ENCODE data around the gene GEMIN7. TPM values are rescaled to one million over a fixed set of nuclear protein-coding genes. Genes with fewer than 3 reads are reported as not detected.

The GEMIN7 gene
- total and polyA plus RNA-seq, 4 donors, result 10.0 to 25.2 (median 19.4) TPM

- no peak for TF ChIP-seq EGR1 (IDR thresholded peaks at IDR 0.05; ENCODE audit: low read depth in 2 of 2)
- TF ChIP-seq MAX (IDR thresholded peaks at IDR 0.05), result no peak
- TF ChIP-seq NR2F2 (IDR thresholded peaks at IDR 0.05), result no peak
- TF ChIP-seq CTCF (IDR thresholded peaks at IDR 0.05; ENCODE audit: low read depth, low read length, missing input control), result no peak
Observed at GRCh38 chr19:45133661-45134060, 54.6 kb downstream of the GEMIN7 start (continued).

GRCh38 chr19:45135176-45135885, 56.3 kb downstream of the GEMIN7 start:
- TF ChIP-seq NR2F2 (IDR thresholded peaks at IDR 0.05), result no peak
- no peak for TF ChIP-seq FOXA2 (IDR thresholded peaks at IDR 0.05)
- TF ChIP-seq YY1 (IDR thresholded peaks at IDR 0.05), result no peak
- no peak for TF ChIP-seq REST (IDR thresholded peaks at IDR 0.05)
- TF ChIP-seq MAX (IDR thresholded peaks at IDR 0.05), result no peak
- no peak for TF ChIP-seq HNF4A (conservative IDR thresholded peaks at IDR 0.05)
- no peak for TF ChIP-seq EGR1 (IDR thresholded peaks at IDR 0.05; ENCODE audit: low read depth in 2 of 2)
- no peak for TF ChIP-seq SP1 (IDR thresholded peaks at IDR 0.05)
- TF ChIP-seq RXRA (IDR thresholded peaks at IDR 0.05), result no peak
- no peak for TF ChIP-seq JUND (IDR thresholded peaks at IDR 0.05)
- no peak for TF ChIP-seq FOXA1 (IDR thresholded peaks at IDR 0.05)
- no peak for TF ChIP-seq CTCF (IDR thresholded peaks at IDR 0.05; ENCODE audit: low read depth, low read length, missing input control)
- TF ChIP-seq HNF4G (IDR thresholded peaks at IDR 0.05), result no peak
- TF ChIP-seq TAF1 (conservative IDR thresholded peaks at IDR 0.05), result no peak
- no peak for TF ChIP-seq GABPA (IDR thresholded peaks at IDR 0.05 in 1 of 2, conservative IDR thresholded peaks at IDR 0.05 in 1 of 2)
- no peak for TF ChIP-seq ATF3 (IDR thresholded peaks at IDR 0.05)
- no peak for TF ChIP-seq ZBTB33 (IDR thresholded peaks at IDR 0.05)
- no peak for TF ChIP-seq RAD21 (IDR thresholded peaks at IDR 0.05)
- H3K4me1 ChIP-seq (ENCODE audit: control insufficient read depth in 4 of 4, insufficient read depth in 4 of 4, low read length in 3 of 4), result no peaks in the 10 kb centered on the region
- H3K36me3 ChIP-seq (ENCODE audit: control insufficient read depth in 4 of 4, insufficient read depth in 3 of 4, low read depth in 1 of 4, low read length in 3 of 4), result no peaks in the 10 kb centered on the region
- 93% methylated on average over 21 of the region's 21 CpGs for WGBS
- H3K4me3 ChIP-seq (ENCODE audit: low read depth in 1 of 3, low read length in 3 of 3), result no peak overlapping the region
- no peak overlapping the region for H3K9ac ChIP-seq (ENCODE audit: low read depth in 1 of 2, low read length in 2 of 2)
- H3K27me3 ChIP-seq (ENCODE audit: control insufficient read depth in 4 of 4, insufficient read depth in 4 of 4, low read length in 3 of 4), result no peaks in the 10 kb centered on the region
- no peaks in the 10 kb centered on the region for H3K9me3 ChIP-seq (ENCODE audit: control insufficient read depth in 4 of 4, low read length in 3 of 4)
- DNase-seq (ENCODE audit: low spot score), result no peak
- no peak overlapping the region for H3K27ac ChIP-seq (ENCODE audit: low read depth in 1 of 2, low read length in 2 of 2)
